Activated CD4-positive, alpha-beta T cell treated with anti-CD3 and anti-CD28 coated beads for 1 hour (primary cell): ENCODE data around the gene CACNA1F.

Experiments
- DNase-seq: peaks from one replicate; pipeline ENCODE4 v3.0.0-alpha.2; 2020

The CACNA1F gene

DNA sequence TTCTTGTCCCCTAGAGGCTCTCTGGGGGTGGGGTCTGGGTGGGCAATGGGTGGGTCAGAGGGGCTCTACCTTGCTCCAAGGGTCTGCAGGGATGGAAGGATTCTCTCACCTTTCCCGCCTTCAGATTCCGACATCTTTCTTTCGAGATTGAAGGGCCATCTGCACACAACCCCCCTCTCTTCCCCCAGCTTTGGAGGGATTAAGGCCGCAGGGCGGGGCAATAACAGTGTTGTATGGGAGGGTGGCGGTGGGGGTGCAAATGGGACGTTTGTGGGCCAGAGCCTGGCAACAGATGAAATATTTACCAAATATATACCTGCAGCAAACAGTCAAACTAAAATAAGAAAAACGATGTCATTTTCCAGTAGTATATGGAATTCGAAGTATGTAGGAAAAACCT, at the start of gene CACNA1F:
CACNA1F (minus strand) TSS at position 165 of the 400 bp plus-strand sequence; CDS start at position 134, 31 bp downstream.
- DNase-seq, result no peak

- DNase-seq, result no peak
These were observed 49.5 kb upstream of the CACNA1F start for GRCh38 chrX:49282647-49283011.

- DNase-seq, result no peak
These were observed 44.9 kb upstream of the CACNA1F start for GRCh38 chrX:49278081-49278480.

DNA sequence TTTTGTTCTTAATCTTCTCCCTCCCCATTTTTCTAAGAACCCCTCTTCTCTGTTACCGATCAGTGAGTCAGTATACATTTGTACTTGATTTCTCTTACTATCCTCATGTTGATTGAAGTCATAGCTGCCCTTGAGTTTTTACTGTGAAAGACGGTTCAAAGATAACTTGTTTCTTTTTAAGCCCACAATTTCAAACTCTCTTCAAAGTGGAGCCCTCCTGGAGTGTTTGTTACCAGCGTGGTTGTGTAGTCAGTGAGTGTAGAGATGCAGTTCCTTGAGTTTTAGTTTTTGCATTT, 44.3 kb upstream of the CACNA1F start:
- no peak for DNase-seq

- DNase-seq, result no peak
These were observed 43.8 kb upstream of the CACNA1F start for GRCh38 chrX:49276671-49277534.

DNA sequence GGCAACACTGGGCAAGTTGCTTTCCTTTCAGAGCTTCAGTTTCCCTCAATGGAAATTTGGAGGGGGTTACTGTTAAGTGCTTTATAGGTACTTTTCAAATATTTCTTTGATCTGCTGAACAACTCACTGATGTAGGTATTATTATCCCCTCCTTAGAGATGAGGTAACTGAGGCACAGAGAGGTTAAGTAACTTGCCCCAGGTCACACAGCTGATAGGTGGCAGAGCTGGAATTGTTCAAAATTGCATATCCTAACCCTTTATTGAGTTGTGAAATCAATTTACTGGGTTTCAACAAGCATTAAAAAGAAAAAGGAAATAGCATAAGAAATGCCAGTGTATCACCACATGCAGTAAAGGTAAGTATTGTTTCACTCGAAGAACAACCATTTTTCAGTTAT, 43.1 kb upstream of the CACNA1F start:
- no peak for DNase-seq

DNA sequence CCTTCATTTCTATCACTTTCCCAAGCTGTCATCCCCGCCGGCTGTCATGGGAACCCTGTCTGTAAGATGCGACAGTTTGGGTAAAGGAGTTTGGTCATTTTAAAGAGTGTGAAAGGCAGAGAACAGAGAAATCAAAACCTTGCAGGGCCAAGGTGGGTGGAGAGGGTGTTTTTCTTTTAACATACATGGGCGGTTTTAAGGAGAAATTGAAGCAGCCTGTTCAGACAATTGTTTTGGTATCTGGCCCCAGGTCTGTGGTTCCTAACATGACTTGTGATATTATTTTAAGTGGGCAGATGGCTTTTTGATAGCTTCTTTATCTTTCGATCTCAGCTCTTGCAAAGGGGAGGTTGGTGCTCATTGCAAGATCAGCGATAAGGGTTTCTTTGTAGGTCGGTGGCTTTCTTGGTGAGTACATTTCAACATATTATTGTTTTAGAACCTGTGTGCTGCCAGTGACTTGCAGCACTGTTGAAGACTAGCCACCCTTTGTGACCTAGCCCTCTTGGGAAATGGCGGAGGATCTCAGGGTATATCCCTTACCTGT, 40.1 kb upstream of the CACNA1F start:
- no peak for DNase-seq

GRCh38 chrX:49272421-49272820, 39.3 kb upstream of the CACNA1F start:
- no peak for DNase-seq

GRCh38 chrX:49271341-49271740, 38.2 kb upstream of the CACNA1F start:
- DNase-seq, result no peak

DNA sequence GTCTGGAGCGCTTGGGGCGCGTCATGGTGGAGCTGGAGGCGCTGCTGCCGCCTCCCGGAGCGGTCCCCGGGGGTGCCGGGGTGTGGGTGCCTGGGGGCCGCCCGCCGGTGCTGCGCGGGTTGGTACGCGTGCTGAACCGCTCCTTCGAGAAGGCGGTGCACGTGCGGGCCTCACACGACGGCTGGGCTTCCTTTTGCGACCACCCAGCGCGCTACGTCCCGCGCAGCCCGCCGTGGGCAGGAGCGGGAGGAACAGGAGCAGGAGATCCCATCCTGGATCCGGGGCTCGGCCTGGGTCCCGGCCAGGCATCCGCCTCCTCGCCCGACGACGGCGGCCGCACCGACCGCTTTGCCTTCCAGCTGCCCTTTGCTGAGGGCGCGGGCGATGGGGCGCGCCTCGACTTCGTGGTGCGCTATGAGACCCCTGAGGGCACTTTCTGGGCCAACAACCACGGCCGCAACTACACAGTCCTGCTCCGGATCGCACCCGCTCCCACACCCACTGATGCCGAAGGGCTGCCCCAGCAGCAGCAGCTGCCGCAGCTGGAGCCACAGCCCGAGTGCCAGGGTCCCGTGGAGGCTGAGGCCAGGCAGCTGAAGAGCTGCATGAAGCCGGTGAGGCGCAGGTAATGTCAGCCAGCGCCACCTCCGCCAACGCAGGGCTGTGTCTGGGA, 37.2 kb upstream of the CACNA1F start:
- DNase-seq, result no peak

- no peak for DNase-seq
These were observed 36.7 kb upstream of the CACNA1F start, which contains the start of gene PPP1R3F for GRCh38 chrX:49269767-49270248. TSS of gene PPP1R3F (plus strand) at chrX:49269793. CDS start at chrX:49269870, 77 bp downstream.

- peak; percentile 90 for DNase-seq
These were observed 36.0 kb upstream of the CACNA1F start for GRCh38 chrX:49269010-49269766.

DNA sequence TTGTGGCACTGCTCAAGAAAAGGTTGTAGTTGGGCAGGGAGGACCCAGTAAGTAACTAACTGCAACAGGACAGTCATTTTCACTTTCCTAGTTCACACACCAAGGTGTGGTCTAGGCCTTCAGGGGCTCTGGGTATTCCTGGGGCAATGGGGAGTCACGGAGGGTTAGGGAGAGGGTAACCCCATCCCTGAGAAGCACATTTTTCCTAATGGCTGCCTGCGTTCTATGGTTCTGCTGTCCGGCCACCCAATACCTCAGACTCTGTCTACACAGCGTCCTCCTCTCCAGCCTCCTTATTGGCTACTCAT, 35.5 kb upstream of the CACNA1F start:
- no peak for DNase-seq

GRCh38 chrX:49266523-49267445, 33.6 kb upstream of the CACNA1F start:
- DNase-seq, result no peak

DNA sequence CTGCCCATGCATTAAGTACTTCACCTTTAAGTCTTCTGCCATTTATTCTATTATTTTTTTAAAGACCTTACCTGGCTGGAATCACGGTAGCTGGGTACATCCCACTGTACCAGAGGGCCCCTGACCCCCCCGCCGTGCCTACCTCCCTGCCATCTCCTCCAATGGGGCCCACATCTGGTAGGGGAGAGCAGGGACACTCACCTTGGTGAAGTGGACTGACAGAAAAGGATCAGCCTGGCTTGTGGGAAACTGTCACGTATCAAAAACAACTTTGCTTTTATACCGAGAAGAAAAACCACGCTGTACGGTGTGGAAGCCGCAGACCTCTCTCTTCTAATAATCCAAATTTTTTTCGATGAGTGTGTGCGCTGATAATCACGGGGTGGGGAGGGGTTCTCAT, 31.3 kb upstream of the CACNA1F start, which contains the start of gene FOXP3:
FOXP3 (minus strand) TSS at position 251 of the 400 bp plus-strand sequence. CDS start 6,205 bp downstream, outside the sequence.
- no peak for DNase-seq

GRCh38 chrX:49263631-49264030, 30.5 kb upstream of the CACNA1F start:
- DNase-seq, result no peak

GRCh38 chrX:49262603-49263002, 29.5 kb upstream of the CACNA1F start:
- DNase-seq, result no peak

DNA sequence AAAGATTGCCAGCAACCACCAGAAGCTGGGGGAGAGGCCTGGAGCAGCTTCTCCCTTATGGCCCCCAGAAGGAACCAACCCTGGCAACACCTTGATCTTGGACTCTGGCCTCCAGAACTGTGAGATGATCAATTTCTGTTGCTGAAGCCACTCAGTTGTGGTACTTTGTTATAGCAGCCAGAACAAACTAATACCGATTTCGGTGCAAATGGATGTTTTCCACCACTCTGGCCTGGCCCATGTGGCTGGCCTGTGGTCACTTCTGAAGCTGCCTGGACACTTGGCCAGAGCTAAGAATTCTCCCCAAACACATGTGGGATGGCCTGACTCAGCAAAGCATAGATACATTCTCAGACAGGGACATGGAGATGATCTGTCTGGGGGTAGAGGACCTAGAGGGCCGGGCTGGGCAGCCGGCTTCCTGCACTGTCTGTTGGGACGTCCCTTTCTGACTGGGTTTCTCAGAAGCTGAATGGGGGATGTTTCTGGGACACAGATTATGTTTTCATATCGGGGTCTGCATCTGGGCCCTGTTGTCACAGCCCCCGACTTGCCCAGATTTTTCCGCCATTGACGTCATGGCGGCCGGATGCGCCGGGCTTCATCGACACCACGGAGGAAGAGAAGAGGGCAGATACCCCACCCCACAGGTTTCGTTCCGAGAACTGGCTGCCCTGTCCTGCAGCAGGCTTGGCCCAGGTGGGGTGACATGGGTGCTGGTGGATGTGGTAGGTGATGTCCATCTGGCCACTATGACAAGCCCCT, 27.3 kb upstream of the CACNA1F start:
- no peak for DNase-seq

DNA sequence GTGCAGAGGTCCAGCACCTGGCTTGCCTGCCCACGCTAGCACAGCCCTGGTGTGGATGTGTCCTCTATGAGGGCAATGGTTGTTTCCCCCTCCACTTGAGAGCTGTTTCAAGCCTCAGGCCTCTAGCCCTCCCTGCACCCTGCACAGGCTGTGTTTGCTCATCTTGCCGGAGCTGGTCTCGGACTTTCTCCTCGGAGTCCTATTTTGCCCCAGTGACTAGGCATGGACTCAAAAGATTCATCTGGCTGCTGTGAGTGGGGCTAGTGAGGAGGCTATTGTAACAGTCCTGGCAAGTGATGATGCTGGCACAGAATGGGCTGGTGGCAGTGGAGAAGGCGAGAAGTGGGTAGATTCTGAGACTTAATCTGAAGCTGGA, 25.6 kb upstream of the CACNA1F start:
- no peak for DNase-seq

GRCh38 chrX:49257846-49258748, 25.0 kb upstream of the CACNA1F start:
- no peak for DNase-seq
